Hepatocyte (in vitro differentiated cells): ENCODE results near the gene ARHGAP15.

Experiments
- EZH2 ChIP-seq: fragments of 200-600 bp; sonication (generic); IDR thresholded peaks from 2 replicates; pipeline ENCODE4 v1.6.1; 2016; ENCODE audit warnings: antibody characterized with exemption, mild to moderate bottlenecking, borderline replicate concordance
- TF ChIP-seq, protein P1 (sequence below): fragments of 200-600 bp; sonication (generic); IDR thresholded peaks from 2 replicates; pipeline ENCODE4 v1.5.1; 2016; ENCODE audit warnings: antibody characterized with exemption, mild to moderate bottlenecking; ENCODE audit not compliant: poor library complexity

DNA sequence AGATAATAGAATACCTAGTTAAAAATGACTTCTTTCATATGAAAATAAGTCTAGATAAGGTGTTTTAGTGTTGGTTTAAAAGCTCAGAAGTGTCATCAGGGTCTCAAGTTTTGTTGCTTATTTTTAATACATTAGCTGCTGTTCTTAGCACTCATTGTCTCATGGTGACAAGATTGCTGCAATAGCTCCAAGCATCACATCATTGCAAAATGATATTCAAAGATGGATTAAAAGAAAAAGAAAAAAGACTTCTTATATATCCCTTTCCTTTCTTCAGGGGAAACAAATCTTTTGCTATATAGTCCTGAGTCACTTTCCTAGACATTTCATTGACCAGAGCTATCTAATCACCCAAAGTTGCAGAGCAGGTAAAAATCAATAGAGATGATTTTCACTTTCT lies 386.1 kb downstream of the ARHGAP15 start:
- TF ChIP-seq EZH2: no peak
- TF ChIP-seq, protein P1, sequence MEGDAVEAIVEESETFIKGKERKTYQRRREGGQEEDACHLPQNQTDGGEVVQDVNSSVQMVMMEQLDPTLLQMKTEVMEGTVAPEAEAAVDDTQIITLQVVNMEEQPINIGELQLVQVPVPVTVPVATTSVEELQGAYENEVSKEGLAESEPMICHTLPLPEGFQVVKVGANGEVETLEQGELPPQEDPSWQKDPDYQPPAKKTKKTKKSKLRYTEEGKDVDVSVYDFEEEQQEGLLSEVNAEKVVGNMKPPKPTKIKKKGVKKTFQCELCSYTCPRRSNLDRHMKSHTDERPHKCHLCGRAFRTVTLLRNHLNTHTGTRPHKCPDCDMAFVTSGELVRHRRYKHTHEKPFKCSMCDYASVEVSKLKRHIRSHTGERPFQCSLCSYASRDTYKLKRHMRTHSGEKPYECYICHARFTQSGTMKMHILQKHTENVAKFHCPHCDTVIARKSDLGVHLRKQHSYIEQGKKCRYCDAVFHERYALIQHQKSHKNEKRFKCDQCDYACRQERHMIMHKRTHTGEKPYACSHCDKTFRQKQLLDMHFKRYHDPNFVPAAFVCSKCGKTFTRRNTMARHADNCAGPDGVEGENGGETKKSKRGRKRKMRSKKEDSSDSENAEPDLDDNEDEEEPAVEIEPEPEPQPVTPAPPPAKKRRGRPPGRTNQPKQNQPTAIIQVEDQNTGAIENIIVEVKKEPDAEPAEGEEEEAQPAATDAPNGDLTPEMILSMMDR: no peak
